HG03025 (cell line): ENCODE results near the gene CD276.

ENCODE experiments used
- ATAC-seq: cut with Tn5 transposase; IDR thresholded peaks from one replicate; pipeline ENCODE4 v1.9.1; 2021; ENCODE audit warnings: mild to moderate bottlenecking, moderate library complexity; ENCODE audit not compliant: unreplicated experiment, low FRiP score

CD276 gene

DNA sequence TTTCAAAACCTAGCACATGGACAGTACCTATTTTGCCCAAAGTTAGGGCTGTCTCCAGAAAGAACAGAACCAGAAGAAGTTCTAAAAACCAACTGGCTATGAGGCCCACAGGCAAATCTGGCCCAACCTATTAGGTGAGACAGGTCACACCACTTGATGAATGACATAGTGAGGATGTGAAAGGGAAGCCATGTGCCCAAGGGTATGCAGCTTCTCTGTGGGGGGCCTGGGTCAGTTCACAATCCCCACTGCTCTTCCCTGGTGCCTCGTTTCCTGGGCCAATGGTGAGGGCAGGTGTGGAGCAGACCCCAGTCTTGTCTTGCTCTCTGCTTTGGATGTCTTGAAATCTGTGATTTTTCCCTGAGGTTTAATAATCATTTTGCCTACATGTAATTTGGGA is 60.1 kb downstream of the CD276 start:
- no peak for ATAC-seq

DNA sequence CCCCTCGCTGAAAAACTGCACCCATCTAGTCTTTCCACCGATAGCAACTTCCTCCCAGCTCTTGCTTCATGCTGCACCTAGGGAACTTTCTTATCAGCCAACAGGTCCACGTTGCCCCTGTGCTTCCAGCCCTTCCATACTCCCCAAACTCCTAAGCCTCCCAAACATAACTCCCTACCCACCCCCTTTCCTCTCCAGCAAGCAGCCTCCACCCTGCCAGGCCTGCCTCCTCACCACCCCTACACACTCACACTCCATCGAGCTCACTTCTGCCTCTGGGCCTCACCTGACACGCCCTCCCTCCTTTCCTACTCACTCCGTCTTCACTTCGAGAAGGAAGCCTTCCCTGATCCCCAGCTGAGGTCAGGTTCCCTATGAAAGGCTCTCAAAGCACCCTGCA is 60.9 kb downstream of the CD276 start:
- ATAC-seq: no peak

DNA sequence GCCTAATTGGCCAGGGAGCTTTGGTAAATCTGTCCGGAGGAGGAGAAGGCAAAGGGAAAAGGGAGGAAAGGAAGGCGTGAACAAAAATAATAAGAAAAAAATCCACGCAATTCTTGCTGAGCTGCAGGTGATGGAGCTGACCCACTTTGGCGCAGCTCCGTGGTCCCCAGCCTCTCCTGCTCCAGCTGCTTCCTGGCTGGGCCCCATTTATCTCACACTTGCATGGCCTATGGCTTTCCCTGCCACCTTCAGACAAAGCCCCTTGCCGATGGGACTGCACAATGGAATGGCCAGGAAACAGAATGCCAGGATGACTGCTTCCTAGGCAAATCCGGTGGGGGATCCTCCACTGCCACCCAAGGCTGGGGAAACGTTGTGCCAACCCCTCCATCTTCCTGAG is 62.1 kb downstream of the CD276 start:
- ATAC-seq: no peak

GRCh38 chr15:73746883-73747282 is 62.7 kb downstream of the CD276 start:
- no peak for ATAC-seq

DNA sequence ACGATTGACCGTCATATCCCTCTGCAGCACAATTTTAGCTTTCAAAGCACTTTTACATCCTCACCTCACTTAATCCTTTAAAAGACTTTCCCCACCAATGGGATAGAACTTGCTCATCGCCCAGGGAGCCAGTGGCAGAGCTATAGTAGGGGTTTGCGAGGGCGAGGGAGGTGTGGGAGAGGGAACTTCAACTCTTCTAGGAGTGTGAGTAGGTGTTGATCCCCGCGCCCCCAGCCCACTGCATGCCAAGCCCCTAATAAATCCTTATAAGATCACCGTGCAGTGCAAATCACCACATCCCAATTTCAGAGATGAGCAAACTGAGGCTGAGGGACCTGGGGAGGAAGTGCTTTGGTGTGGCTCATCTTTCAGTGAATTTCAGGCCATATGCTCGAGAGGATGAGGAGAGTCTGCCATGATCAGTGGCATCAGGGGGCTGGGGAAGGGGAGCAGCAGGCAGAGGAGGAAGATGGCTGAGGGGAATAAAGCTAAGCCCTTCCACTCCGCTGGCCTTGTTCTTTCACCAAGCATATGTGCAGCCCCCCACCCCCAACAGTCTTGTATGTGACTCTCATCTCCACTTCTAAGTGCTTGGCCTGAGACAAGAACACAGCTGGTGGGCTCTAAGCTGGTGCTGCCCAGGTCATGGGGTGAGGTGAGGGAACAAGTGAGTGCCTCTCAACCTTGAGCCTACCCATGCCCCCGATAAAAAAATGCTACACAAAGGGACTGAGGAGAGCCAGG is 63.8 kb downstream of the CD276 start:
- no peak for ATAC-seq

DNA sequence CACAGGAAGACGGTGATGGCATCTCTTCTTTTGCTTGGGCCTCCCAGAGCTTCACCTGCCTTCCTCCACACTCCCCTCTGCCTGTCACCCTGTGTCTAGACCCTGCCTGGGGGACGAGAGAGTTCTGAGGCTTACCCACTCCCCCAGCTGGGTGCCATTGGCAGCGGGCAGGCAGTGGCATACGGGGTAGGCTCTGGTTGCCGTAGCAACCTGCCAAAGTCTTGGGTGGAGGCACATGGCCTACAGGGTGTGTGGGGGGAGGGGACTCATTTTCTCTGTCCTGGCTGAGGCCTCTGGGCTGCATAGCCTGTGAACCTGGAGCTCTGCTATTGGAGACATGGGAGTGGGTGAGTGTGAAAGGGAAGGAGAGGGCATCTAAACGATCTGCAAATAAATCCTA is 64.5 kb downstream of the CD276 start:
- ATAC-seq: no peak

GRCh38 chr15:73749533-73749932 is 65.3 kb downstream of the CD276 start:
- ATAC-seq: no peak

DNA sequence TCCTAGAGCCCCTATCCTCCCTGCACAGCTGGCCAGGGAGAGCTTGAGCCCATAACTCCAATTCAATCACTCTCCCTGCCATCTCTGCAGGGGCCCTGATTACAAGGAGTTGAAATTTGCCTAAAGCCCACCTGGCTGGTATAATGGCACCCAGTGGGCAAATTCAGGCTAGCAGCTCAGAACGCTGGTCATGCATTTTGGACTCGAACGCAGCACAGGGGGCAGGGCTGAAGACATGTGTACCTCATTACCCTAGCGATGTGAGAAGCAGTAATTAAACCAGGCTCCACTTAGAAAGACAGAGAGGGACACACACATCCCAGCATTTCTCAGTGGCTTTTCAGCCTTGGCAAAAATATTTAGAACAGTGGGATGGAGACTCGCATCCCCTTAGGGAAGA is 65.8 kb downstream of the CD276 start:
- no peak for ATAC-seq

GRCh38 chr15:73750438-73750837 is 66.3 kb downstream of the CD276 start:
- no peak for ATAC-seq

GRCh38 chr15:73750951-73751350 is 66.8 kb downstream of the CD276 start:
- ATAC-seq: no peak

- no peak for ATAC-seq
These were observed 67.3 kb downstream of the CD276 start for GRCh38 chr15:73751511-73751898.

- no peak for ATAC-seq
These were observed 68.0 kb downstream of the CD276 start for GRCh38 chr15:73751899-73752805.

GRCh38 chr15:73752806-73753193 is 68.6 kb downstream of the CD276 start:
- no peak for ATAC-seq

DNA sequence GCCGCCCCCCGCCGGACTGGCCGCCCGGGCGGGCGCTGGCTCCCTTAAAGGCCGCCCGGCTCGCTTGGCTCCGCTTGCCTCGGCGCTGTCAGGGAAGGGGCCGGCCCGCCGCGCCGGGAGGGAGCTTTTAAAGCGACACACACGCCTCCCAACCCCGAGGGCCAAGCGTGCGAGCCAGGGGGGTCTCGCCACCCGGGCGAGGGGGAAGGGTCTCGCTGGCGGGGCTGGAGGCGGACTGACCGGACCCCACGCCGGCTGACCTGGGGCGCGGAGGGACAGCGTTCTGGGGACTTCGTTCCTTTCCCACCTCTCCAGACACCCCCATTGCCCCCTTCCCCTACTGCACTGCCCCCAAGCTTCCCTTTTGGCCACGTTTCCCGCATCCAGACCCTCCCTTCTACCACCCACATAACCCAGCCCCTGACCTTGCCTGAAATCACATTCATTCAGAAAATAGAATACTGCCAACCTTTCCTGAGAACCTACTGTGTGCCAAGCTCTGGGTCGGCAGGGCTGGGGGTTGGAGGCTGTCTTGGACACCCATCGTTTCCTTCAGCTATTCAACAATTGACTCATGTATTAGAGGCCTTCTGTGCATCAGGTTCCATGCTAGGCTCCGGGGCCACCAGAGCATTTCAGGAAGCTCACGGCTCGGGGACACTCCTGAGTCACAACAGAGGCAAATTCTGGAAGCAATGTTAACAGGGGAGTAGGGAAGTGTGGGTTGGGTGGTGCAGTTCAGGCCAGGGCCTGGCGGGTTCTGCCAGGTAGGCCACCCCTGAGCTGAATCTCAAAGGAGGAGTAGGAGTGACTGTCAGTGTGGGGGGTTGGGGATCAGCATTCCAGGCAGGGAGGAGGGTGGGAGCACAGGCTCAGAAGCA is 69.3 kb downstream of the CD276 start, which contains the start of gene INSYN1:
INSYN1 (minus strand) TSS at position 102 of the 881 bp plus-strand sequence. CDS start 2,221 bp downstream, outside the sequence.
- ATAC-seq: no peak

GRCh38 chr15:73754461-73754860 is 70.3 kb downstream of the CD276 start:
- no peak for ATAC-seq

DNA sequence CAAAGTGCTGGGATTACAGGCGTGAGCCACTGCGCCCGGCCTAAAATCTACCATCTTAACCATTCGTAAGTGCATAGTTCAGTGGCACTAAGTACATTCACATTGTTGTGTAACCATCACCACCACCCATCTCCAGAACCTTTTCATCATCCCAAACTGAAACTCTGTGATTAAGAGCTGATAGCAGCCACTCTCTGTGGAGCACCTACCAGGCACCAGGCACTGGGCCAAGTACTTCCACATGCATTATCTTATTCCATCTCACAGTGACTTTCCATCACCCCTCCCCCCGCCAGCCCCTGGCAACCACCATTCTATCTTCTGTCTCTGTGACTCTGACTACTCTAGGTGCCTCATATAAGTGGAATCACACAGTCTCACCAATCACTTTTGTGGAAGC is 71.3 kb downstream of the CD276 start:
- no peak for ATAC-seq

DNA sequence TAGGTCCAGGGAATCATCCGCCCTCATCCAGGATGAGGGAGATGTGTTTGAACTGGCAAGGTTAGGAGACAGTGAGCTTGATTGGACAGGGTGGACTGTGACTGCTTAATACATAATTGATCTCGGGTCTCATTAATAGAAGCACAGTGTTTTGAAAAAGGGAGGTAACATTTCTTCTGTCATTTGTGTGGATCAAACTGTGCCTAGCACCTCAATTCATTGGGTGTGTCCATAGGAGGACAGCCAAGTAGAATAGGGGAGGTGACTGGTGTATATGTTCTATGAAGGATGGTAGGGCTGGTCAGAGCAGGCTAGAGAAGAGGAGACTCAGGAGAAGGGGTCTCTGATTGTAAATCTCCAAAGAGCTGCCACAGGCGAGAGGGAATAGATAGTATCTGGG is 71.8 kb downstream of the CD276 start:
- ATAC-seq: no peak

- no peak for ATAC-seq
These were observed 72.2 kb downstream of the CD276 start for GRCh38 chr15:73756390-73756789.

- ATAC-seq: no peak
These were observed 72.8 kb downstream of the CD276 start for GRCh38 chr15:73756947-73757513.

DNA sequence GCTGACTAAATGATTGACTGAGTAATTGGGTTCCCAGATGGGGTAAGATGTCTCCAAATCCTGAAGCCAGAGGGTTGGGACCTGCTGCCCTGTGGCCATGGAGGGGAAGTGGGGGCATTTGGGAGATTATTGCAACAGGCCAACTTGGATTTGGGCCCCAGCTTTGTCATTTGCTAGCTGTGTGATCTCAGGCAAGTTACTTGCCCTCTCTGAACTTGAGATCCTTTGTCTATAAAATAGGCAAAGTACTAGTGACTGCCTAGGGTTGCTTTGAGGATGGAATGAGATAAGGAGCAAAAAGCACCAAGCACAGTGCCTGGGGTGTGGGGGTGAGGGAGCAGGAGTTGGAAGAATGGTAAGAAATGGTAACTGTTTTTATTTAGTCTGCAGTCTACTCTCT is 73.4 kb downstream of the CD276 start:
- ATAC-seq: no peak
